Measurements from ENCODE around the gene FRMD3. TPM values are rescaled to one million over a fixed set of nuclear protein-coding genes. Genes with fewer than 3 reads are reported as not detected.
"Not testable (repeated sequence)": the region's sequence is repeated elsewhere in the genome, so short reads cannot be mapped to it uniquely, and the experiment has no call there.

FRMD3 gene
- total RNA-seq, 2 experiments from 2014 or later, result 0.52 to 0.80 TPM

- Mint-ChIP-seq H3K27me3 (peaks cover 41% of the 10 kb centered on the region), H3K27ac (no peak overlapping the region), H3K9me3 (no peaks in the 10 kb centered on the region), H3K36me3 (peaks cover 3% of the 10 kb centered on the region), H3K4me3 (no peak overlapping the region), H3K4me1 (peaks cover 6% of the 10 kb centered on the region)
- DNase-seq, result no peak
These were observed 650 bp downstream of the FRMD3 start for GRCh38 chr9:83537331-83538171.

GRCh38 chr9:83536332-83536731, 1.9 kb downstream of the FRMD3 start:
- no peak for DNase-seq
- Mint-ChIP-seq H3K27ac (no peak overlapping the region), H3K27me3 (peaks cover 41% of the 10 kb centered on the region), H3K4me3 (no peak overlapping the region), H3K9me3 (no peaks in the 10 kb centered on the region), H3K36me3 (peaks cover 3% of the 10 kb centered on the region), H3K4me1 (peaks cover 6% of the 10 kb centered on the region)

GRCh38 chr9:83535736-83536135, 2.5 kb downstream of the FRMD3 start:
- H3K4me1 Mint-ChIP-seq, result peaks cover 6% of the 10 kb centered on the region
- DNase-seq, result no peak
- H3K36me3 Mint-ChIP-seq, result no peaks in the 10 kb centered on the region
- H3K9me3 Mint-ChIP-seq, result no peaks in the 10 kb centered on the region
- H3K27me3 Mint-ChIP-seq, result peaks cover 36% of the 10 kb centered on the region
- H3K4me3 Mint-ChIP-seq, result no peak overlapping the region
- no peak overlapping the region for H3K27ac Mint-ChIP-seq

- no peak overlapping the region for H3K4me3 Mint-ChIP-seq
- H3K27me3 Mint-ChIP-seq, result peaks cover 14% of the 10 kb centered on the region
- H3K9me3 Mint-ChIP-seq, result no peaks in the 10 kb centered on the region
- peaks cover 4% of the 10 kb centered on the region for H3K36me3 Mint-ChIP-seq
- DNase-seq, result no peak
- H3K27ac Mint-ChIP-seq, result no peak overlapping the region
- H3K4me1 Mint-ChIP-seq, result peaks cover 2% of the 10 kb centered on the region
These were observed 4.9 kb downstream of the FRMD3 start for GRCh38 chr9:83533296-83533695.

GRCh38 chr9:83526901-83527300, 11.3 kb downstream of the FRMD3 start:
- H3K9me3 Mint-ChIP-seq, result no peaks in the 10 kb centered on the region
- H3K4me1 Mint-ChIP-seq, result peaks cover 2% of the 10 kb centered on the region
- no peak overlapping the region for H3K27ac Mint-ChIP-seq

GRCh38 chr9:83526211-83526610, 12.0 kb downstream of the FRMD3 start:
- H3K27me3 Mint-ChIP-seq, result no peaks in the 10 kb centered on the region
- peaks cover 2% of the 10 kb centered on the region for H3K4me1 Mint-ChIP-seq
- H3K9me3 Mint-ChIP-seq, result no peaks in the 10 kb centered on the region
- H3K4me3 Mint-ChIP-seq, result no peak overlapping the region
- peaks cover 4% of the 10 kb centered on the region for H3K36me3 Mint-ChIP-seq
- DNase-seq, result no peak
- H3K27ac Mint-ChIP-seq, result no peak overlapping the region

More at GRCh38 chr9:83526901-83527300, 11.3 kb downstream of the FRMD3 start:
- Mint-ChIP-seq H3K27me3 (no peaks in the 10 kb centered on the region), H3K4me3 (no peak overlapping the region), H3K36me3 (peaks cover 4% of the 10 kb centered on the region)
- no peak for DNase-seq

GRCh38 chr9:83523684-83524083, 14.5 kb downstream of the FRMD3 start:
- DNase-seq, result no peak
- H3K4me3 Mint-ChIP-seq, result no peak overlapping the region

GRCh38 chr9:83521411-83521810, 16.8 kb downstream of the FRMD3 start:
- Mint-ChIP-seq H3K27ac (no peak overlapping the region), H3K9me3 (peaks cover 5% of the 10 kb centered on the region)

More at GRCh38 chr9:83523684-83524083, 14.5 kb downstream of the FRMD3 start:
- Mint-ChIP-seq H3K27me3 (no peaks in the 10 kb centered on the region), H3K9me3 (peaks cover 5% of the 10 kb centered on the region), H3K27ac (no peak overlapping the region), H3K4me1 (no peaks in the 10 kb centered on the region), H3K36me3 (no peaks in the 10 kb centered on the region)

GRCh38 chr9:83521011-83521410, 17.2 kb downstream of the FRMD3 start:
- Mint-ChIP-seq H3K27ac (no peak overlapping the region), H3K4me1 (no peaks in the 10 kb centered on the region), H3K4me3 (no peak overlapping the region), H3K36me3 (no peaks in the 10 kb centered on the region), H3K27me3 (no peaks in the 10 kb centered on the region), H3K9me3 (peaks cover 5% of the 10 kb centered on the region)
- no peak for DNase-seq

More at GRCh38 chr9:83521411-83521810, 16.8 kb downstream of the FRMD3 start:
- no peaks in the 10 kb centered on the region for H3K27me3 Mint-ChIP-seq
- no peaks in the 10 kb centered on the region for H3K4me1 Mint-ChIP-seq
- H3K4me3 Mint-ChIP-seq, result no peak overlapping the region
- no peak for DNase-seq
- H3K36me3 Mint-ChIP-seq, result no peaks in the 10 kb centered on the region

GRCh38 chr9:83520292-83520691, 17.9 kb downstream of the FRMD3 start:
- DNase-seq, result no peak
- Mint-ChIP-seq H3K9me3 (peaks cover 5% of the 10 kb centered on the region), H3K4me1 (no peaks in the 10 kb centered on the region), H3K27ac (no peak overlapping the region), H3K27me3 (no peaks in the 10 kb centered on the region), H3K4me3 (no peak overlapping the region), H3K36me3 (no peaks in the 10 kb centered on the region)

GRCh38 chr9:83517980-83518379, 20.2 kb downstream of the FRMD3 start:
- H3K27me3 Mint-ChIP-seq, H3K9me3 Mint-ChIP-seq, H3K4me3 Mint-ChIP-seq, H3K4me1 Mint-ChIP-seq, DNase-seq, H3K36me3 Mint-ChIP-seq, H3K27ac Mint-ChIP-seq: not testable (repeated sequence)

- Mint-ChIP-seq H3K27me3 (no peaks in the 10 kb centered on the region), H3K27ac (no peak overlapping the region), H3K36me3 (peaks cover 2% of the 10 kb centered on the region), H3K9me3 (peaks cover 4% of the 10 kb centered on the region), H3K4me3 (no peak overlapping the region), H3K4me1 (no peaks in the 10 kb centered on the region)
- DNase-seq, result no peak
These were observed 23.4 kb downstream of the FRMD3 start for GRCh38 chr9:83514767-83515166.

- Mint-ChIP-seq H3K4me1 (peaks cover 8% of the 10 kb centered on the region), H3K36me3 (peaks cover 4% of the 10 kb centered on the region), H3K27ac (no peak overlapping the region), H3K9me3 (no peaks in the 10 kb centered on the region), H3K27me3 (no peaks in the 10 kb centered on the region), H3K4me3 (no peak overlapping the region)
- no peak for DNase-seq
These were observed 25.6 kb downstream of the FRMD3 start for GRCh38 chr9:83512621-83513020.

- Mint-ChIP-seq H3K27me3 (no peaks in the 10 kb centered on the region), H3K4me1 (peaks cover 8% of the 10 kb centered on the region), H3K27ac (no peak overlapping the region), H3K36me3 (peaks cover 4% of the 10 kb centered on the region), H3K4me3 (no peak overlapping the region), H3K9me3 (no peaks in the 10 kb centered on the region)
- DNase-seq, result no peak
These were observed 27.1 kb downstream of the FRMD3 start for GRCh38 chr9:83511051-83511450.

GRCh38 chr9:83509402-83509801, 28.8 kb downstream of the FRMD3 start:
- no peak for DNase-seq
- peaks cover 8% of the 10 kb centered on the region for H3K4me1 Mint-ChIP-seq
- H3K9me3 Mint-ChIP-seq, result no peaks in the 10 kb centered on the region
- no peaks in the 10 kb centered on the region for H3K27me3 Mint-ChIP-seq
- peaks cover 2% of the 10 kb centered on the region for H3K36me3 Mint-ChIP-seq
- H3K4me3 Mint-ChIP-seq, result no peak overlapping the region
- H3K27ac Mint-ChIP-seq, result no peak overlapping the region

GRCh38 chr9:83508067-83508466, 30.1 kb downstream of the FRMD3 start:
- Mint-ChIP-seq H3K4me3 (no peak overlapping the region), H3K27ac (no peak overlapping the region), H3K27me3 (no peaks in the 10 kb centered on the region), H3K9me3 (no peaks in the 10 kb centered on the region), H3K36me3 (peaks cover 2% of the 10 kb centered on the region), H3K4me1 (peaks cover 8% of the 10 kb centered on the region)
- no peak for DNase-seq

Data from activated naive CD8-positive, alpha-beta T cell treated with anti-CD3 and anti-CD28 coated beads for 36 hours (primary cell).